Nephron (organoid): ENCODE data around the gene NACC2.

Source experiments
- H3K27ac Mint-ChIP-seq, 3 experiments: 2 replicates each; pipeline ENCODE4 v1.8.0; 2020; ENCODE audit warnings: mixed read lengths in 3 of 3, mild to moderate bottlenecking in 2 of 3, moderate library complexity in 1 of 3
- H3K27me3 Mint-ChIP-seq: 2 replicates; pipeline ENCODE4 v1.8.0; 2021; ENCODE audit warnings: low read depth, mild to moderate bottlenecking, moderate library complexity, mixed read lengths
- H3K36me3 Mint-ChIP-seq: 2 replicates; pipeline ENCODE4 v1.8.0; 2020; ENCODE audit warnings: low read depth, mixed read lengths
- H3K4me1 Mint-ChIP-seq: 2 replicates; pipeline ENCODE4 v1.8.0; 2020; ENCODE audit warnings: mixed read lengths
- H3K4me3 Mint-ChIP-seq, 3 experiments: 2 replicates each; pipeline ENCODE4 v1.8.0; 2020; ENCODE audit warnings: mild to moderate bottlenecking in 3 of 3, mixed read lengths in 3 of 3, moderate library complexity in 2 of 3
- H3K9me3 Mint-ChIP-seq: 2 replicates; pipeline ENCODE4 v1.8.0; 2020; ENCODE audit warnings: mixed read lengths
- CTCF ChIP-seq, 3 experiments: fragments of 200-600 bp; sonication (generic); IDR thresholded peaks; one replicate each; pipeline ENCODE4 v1.5.0; 2021; ENCODE audit warnings: antibody characterized with exemption in 3 of 3; ENCODE audit not compliant: unreplicated experiment in 3 of 3

NACC2 gene

GRCh38 chr9:135963338-135963737 is 131.8 kb downstream of the NACC2 start:
- peaks cover 16% of the 10 kb centered on the region for H3K27me3 Mint-ChIP-seq
- no peak for TF ChIP-seq CTCF (IDR thresholded peaks at IDR 0.05; ENCODE audit: unreplicated experiment in 3 of 3)

GRCh38 chr9:135962696-135963307 is 132.3 kb downstream of the NACC2 start:
- no peak for TF ChIP-seq CTCF (IDR thresholded peaks at IDR 0.05; ENCODE audit: unreplicated experiment in 3 of 3)
- H3K27ac Mint-ChIP-seq: no peak overlapping the region

More at GRCh38 chr9:135963338-135963737, 131.8 kb downstream of the NACC2 start:
- Mint-ChIP-seq H3K4me1 (peaks cover 25% of the 10 kb centered on the region), H3K9me3 (no peaks in the 10 kb centered on the region), H3K27ac (no peak overlapping the region), H3K4me3 (peak overlapping the region in 2 of 3 experiments; percentile 50 to 51), H3K36me3 (no peaks in the 10 kb centered on the region)

GRCh38 chr9:135961811-135962695 is 133.0 kb downstream of the NACC2 start:
- peak overlapping the region in 1 of 3 experiments; percentile 50 for H3K27ac Mint-ChIP-seq
- no peaks in the 10 kb centered on the region for H3K36me3 Mint-ChIP-seq
- peak overlapping the region; percentile 75 to 87 (median 80) for H3K4me3 Mint-ChIP-seq
- H3K27me3 Mint-ChIP-seq: peaks cover 9% of the 10 kb centered on the region
- no peaks in the 10 kb centered on the region for H3K9me3 Mint-ChIP-seq
- H3K4me1 Mint-ChIP-seq: peaks cover 19% of the 10 kb centered on the region
- TF ChIP-seq CTCF (IDR thresholded peaks at IDR 0.05; ENCODE audit: unreplicated experiment in 3 of 3): no peak

More at GRCh38 chr9:135962696-135963307, 132.3 kb downstream of the NACC2 start:
- H3K27me3 Mint-ChIP-seq: peaks cover 10% of the 10 kb centered on the region
- H3K4me1 Mint-ChIP-seq: peaks cover 22% of the 10 kb centered on the region
- H3K4me3 Mint-ChIP-seq: peak overlapping the region; percentile 63 to 87 (median 75)
- no peaks in the 10 kb centered on the region for H3K9me3 Mint-ChIP-seq
- no peaks in the 10 kb centered on the region for H3K36me3 Mint-ChIP-seq

GRCh38 chr9:135961277-135961715 is 133.8 kb downstream of the NACC2 start, which contains the start of gene UBAC1:
UBAC1 (minus strand) TSS chr9:135961373; CDS start chr9:135961162, 211 bp downstream.
- H3K36me3 Mint-ChIP-seq: peaks cover 3% of the 10 kb centered on the region

More at GRCh38 chr9:135961277-135961715, 133.8 kb downstream of the NACC2 start, which contains the start of gene UBAC1:
- Mint-ChIP-seq H3K27ac (peak within 1 kb of the TSS in 2 of 3 experiments; percentile 50 to 63), H3K9me3 (no peaks in the 10 kb centered on the region), H3K4me3 (peak within 1 kb of the TSS; percentile 90 to 94 (median 93)), H3K4me1 (peaks cover 19% of the 10 kb centered on the region), H3K27me3 (peaks cover 9% of the 10 kb centered on the region)
- peak; percentile 28 to 37 (median 32) for TF ChIP-seq CTCF (IDR thresholded peaks at IDR 0.05; ENCODE audit: unreplicated experiment in 3 of 3)
